ENCODE data around the gene OR52H1.
"Not testable (repeated sequence)": the region's sequence is repeated elsewhere in the genome, so short reads cannot be mapped to it uniquely, and the experiment has no call there.

Gene OR52H1

DNA sequence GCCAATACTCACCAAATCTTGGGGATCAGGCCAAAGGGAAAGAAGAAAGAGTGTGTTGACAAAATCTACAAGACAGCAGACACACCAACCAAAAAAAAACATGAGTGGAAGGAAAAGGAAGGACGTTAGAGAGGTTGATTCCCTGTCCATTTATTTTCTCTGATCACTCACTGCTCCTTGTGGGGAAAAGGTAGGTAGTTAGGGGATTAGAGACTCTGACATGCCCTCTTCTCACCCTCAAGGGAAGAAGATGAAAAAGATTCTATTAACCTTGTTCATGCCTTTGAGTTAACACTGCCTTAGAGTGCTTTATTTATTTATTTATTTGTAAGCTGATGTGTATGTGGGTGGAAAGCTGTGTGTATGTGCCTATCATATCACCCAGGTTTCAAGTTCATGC, at the start of gene OR52H1:
Gene OR52H1 (minus strand): TSS at position 101 of the 400 bp plus-strand sequence. CDS start 3,035 bp downstream, outside the sequence.
- no peak for DNase-seq

DNA sequence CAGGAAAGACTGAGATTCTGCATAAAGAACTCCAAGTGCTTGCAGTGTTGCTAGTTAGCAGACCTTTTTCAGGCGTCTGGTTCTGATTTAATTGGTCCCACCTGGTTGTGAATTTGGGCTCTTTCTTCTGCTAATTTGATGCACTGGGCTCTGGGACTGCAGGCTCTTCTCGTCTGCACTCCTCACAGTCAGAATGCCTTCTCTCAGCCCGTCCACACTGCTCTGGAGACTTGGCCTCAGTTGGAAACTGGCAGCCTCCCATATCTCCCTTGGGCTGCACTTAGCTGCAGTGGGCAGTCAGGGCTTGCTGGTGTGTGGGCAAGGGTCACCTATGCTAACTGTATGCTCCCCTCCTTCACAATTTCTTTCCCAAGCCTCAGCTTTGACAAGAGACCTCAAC, 49.6 kb upstream of the OR52H1 start:
- no peak for DNase-seq

GRCh38 chr11:5596607-5597201, 48.4 kb upstream of the OR52H1 start, which contains the start of gene TRIM6:
TSS of gene TRIM6 (plus strand) at chr11:5596637. CDS start at chr11:5596898, 261 bp downstream.
- DNase-seq = no peak

DNA sequence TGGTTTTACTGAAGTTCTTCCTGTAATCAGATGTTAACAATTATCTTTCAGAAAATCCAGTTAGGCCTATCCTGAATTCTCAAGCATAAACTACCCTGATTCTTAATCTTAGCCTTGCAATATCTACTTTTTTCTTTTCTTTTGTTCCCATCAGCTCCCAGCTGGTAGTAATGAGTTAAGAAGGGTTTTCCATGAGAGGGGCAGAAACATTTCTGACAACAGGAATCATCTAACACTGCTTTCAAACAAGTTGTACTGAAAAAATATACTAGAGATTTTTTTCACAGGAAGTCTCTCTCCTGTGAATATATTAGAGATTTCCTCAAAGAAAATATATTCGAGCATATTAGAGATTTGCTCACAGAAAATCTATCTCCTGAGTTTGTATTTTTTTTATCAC, 44.8 kb upstream of the OR52H1 start:
- DNase-seq = no peak

DNA sequence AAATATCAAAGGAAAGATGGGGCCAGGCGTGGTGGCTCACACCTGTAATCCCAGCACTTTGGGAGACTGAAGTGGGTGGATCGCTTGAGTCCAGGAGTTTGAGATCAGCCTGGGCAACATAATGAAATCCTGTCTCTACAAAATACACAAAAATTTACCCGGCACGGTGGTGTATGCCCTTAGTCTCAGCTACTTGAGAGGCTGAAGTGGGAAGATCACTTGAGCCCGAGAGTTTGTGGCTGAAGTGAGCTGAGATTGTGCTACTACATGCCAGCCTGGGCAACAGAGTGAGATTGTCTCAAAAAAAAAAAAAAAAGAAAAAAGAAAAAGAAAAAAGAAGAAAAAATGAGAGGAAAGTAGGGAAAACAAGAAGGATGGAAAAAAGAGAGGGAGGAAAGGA, 44.3 kb upstream of the OR52H1 start:
- DNase-seq = no peak

GRCh38 chr11:5591613-5592012, 43.3 kb upstream of the OR52H1 start:
- no peak for DNase-seq

GRCh38 chr11:5589906-5590305, 41.6 kb upstream of the OR52H1 start:
- not testable (repeated sequence) for DNase-seq

DNA sequence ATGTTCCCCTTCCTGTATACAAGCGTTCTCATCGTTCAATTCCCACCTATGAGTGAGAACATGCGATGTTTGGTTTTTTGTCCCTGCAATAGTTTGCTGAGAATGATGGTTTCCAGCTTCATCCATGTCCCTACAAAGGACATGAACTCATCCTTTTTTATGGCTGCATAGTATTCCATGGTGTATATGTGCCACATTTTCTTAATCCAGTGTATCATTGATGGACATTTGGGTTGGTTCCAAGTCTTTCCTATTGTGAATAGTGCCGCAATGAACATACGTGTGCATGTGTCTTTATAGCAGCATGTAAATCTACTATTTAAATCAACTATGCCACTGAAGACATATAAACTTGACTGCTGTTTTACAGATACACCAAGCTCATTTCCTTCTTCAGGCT, 36.1 kb upstream of the OR52H1 start:
- DNase-seq = not testable (repeated sequence)

DNA sequence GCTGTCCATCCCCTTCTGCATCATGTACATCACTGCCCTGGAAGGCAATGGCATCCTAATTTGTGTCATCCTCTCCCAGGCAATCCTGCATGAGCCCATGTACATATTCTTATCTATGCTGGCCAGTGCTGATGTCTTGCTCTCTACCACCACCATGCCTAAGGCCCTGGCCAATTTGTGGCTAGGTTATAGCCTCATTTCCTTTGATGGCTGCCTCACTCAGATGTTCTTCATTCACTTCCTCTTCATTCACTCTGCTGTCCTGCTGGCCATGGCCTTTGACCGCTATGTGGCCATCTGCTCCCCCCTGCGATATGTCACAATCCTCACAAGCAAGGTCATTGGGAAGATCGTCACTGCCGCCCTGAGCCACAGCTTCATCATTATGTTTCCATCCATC, 32.7 kb upstream of the OR52H1 start:
- DNase-seq = no peak

DNA sequence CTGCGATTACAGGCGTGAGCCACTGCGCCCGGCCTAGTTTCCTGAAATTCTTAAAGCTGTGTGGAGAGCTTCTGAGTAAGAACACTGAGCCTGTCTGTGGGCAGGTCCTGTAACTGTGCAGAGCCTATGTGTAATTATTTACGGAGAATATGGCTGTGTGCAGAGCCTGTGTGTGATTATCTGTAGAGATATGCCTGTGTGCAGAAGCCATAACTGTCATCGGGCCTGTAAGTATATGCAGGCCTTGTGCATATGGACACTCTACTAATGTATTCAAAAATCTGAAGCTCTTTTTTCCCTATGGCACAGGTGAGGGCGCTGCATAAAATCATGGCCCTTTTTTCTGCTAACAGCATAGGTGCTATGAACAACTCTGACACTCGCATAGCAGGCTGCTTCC, 32.2 kb upstream of the OR52H1 start, which contains the start of gene OR52B6:
Gene OR52B6 (plus strand): TSS at position 301 of the 400 bp plus-strand sequence. CDS start 0 bp downstream, at position 301.
- DNase-seq = no peak

GRCh38 chr11:5577101-5577500, 28.8 kb upstream of the OR52H1 start:
- no peak for DNase-seq

GRCh38 chr11:5575152-5575551, 26.8 kb upstream of the OR52H1 start:
- DNase-seq = no peak

DNA sequence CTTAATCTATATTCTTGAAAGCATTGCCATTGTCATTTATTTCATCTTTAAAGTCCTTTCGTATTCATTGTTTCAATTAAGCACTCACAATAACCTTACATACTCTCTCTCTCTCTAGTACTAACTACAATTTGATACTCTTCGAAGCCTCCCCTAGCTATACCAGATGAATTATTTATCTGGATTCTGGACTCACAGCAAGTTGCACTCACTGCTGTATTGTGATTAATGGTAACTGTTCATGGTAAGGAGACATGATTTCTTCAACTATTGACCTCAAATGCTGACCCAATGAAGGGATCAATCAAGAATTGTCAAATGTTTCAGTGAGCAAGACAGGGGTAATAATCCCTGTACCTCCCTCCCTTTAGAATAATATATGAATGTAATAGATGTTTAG, 26.3 kb upstream of the OR52H1 start:
- DNase-seq = no peak

- no peak for DNase-seq
Observed at GRCh38 chr11:5564259-5565019, 16.1 kb upstream of the OR52H1 start.

GRCh38 chr11:5557751-5558150, 9.4 kb upstream of the OR52H1 start:
- no peak for DNase-seq

DNA sequence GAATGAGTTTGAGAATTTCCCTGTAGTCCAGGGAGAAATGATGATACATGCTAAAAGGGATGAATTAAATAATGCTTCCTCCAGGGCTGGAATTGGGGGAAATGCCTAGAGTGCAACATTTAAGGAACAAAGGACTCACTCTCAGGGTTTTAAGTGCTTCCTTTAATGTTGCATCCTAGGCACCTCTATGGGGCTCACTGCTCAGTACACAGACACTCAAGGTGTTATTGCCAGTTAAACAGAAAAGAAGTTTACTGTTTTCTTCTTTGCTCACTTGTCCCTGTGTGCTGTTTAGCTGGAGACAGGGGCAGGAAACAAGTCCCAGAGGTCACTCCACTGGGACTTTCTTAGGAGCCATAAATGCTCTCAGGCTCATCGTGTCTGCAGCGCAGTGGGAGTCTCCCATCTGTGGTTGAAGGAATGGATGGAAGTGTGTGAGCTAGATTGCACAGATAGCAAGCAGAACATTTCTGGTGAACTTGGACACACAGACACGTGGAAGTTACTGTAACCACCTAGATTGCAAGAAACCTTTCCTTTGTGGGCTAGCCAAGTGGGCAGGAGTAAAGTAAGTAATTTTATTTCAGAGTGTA, 8.4 kb upstream of the OR52H1 start:
- DNase-seq = no peak

GRCh38 chr11:5553343-5553742, 5.0 kb upstream of the OR52H1 start:
- no peak for DNase-seq

DNA sequence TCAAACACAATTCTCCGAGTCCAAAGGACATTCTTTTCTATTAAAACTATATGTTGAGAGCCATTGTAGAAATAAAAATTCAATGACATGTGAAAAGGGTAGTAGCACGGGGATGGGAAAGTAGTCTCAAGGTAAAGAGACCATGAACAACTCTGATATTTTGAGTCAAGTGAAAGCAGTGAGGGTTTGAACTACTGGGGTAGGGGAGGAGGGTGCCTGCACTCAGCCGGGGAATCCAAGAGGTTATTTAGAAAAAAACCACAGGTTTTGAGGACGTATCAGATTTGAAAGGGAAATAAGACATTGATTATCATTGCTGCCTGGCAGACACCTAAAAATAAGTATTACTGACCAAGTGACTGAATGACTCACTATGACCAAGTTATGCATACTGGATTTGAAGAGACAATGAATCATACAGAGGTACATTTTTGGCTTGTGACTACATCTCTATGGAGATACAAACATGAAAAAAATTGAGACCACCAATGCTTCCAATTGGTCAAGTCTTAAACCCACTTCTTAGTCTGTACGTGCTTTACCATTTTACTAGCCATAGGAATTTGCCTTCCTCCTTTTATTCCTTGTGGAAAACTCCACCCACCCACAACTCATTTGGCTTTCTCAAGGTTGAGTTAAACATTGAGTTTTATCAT, 2.2 kb upstream of the OR52H1 start:
- no peak for DNase-seq

- no peak for DNase-seq
Observed at GRCh38 chr11:5547982-5548381, 358 bp downstream of the OR52H1 start.

DNA sequence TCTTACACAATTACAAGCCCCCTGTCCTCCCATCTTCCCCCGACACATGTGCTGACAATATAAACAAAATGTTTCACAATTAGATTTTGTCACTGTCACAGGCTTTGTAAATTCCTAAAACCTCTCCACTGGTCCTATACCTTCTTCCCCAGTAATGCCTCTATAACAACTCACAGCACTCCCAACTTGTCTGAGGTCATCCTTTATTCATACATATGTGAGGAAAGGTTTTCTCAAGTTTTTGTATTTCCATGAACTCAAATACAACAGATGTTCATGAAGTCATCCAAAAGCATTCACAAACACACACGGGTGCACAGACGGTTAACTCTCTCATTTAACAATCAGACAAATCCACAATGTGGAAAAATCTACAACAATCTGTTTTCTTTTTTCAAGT, 1.9 kb downstream of the OR52H1 start:
- DNase-seq = no peak

DNA sequence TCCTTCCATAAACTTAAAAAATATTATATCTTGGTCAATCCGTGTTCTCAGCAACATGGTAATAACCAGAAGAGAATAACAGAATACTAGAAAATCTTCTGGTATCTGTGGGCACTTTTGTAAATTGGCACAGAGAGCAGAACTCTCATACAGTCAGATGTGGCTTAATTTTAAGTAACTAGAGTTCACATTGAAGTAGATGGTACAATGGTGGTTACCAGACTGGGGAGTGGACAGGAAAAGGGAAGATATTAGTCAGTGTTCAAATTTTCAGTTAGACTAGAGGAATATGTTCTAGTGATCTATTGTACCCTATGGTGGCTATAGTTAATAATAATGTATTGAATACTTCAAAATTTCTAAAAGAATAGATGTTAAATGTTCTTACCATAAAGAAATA, 6.9 kb downstream of the OR52H1 start:
- DNase-seq = no peak

DNA sequence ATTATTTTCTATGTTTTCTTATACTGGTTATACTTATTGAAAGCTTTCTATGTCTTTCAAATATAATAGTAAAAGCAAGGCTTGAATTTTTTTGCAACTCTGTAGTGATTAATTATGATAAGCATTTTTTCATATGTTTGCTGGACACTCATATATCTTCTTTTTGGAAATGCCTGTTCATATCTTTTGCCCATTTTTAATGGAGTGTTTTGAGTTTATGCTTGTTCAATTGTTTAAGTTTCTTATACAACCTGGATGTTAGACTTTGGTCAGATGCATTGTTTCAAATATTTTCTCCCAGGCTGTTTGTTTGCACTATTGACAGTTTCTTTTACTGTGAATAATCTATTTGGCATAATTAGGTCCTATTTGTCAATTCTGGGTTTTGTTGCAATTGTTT, 11.9 kb downstream of the OR52H1 start:
- DNase-seq = no peak

- DNase-seq = no peak
Observed at GRCh38 chr11:5534046-5534445, 14.3 kb downstream of the OR52H1 start.

Data from NK-92 treated with Interleukin-12 subunit alpha and Interleukin-12 subunit beta, amount 100 ng/mL, for 24 hours (cell line).